Spinal cord (tissue), 10 donors: ENCODE measurements around the gene LRRC3. TPM values are rescaled to one million over a fixed set of nuclear protein-coding genes. Genes with fewer than 3 reads are reported as not detected.

Source experiments
- DNase-seq, 6 donors: peaks; one replicate each; pipeline versions ENCODE4 v3.0.0 to v3.0.0-alpha.2; 2013 to 2015; ENCODE audit warnings: low spot score in 6 of 6, low read depth in 4 of 6
- H3K27ac ChIP-seq: one replicate; pipeline ENCODE4 v1.5.1; 2013; ENCODE audit warnings: low read depth, low read length, control low read depth
- H3K27me3 ChIP-seq: one replicate; pipeline ENCODE4 v1.6.1; 2013; ENCODE audit warnings: low read length; ENCODE audit not compliant: control insufficient read depth, insufficient read depth
- H3K36me3 ChIP-seq: one replicate; pipeline ENCODE4 v1.6.1; 2013; ENCODE audit warnings: low read length; ENCODE audit not compliant: control insufficient read depth, insufficient read depth
- H3K4me1 ChIP-seq: one replicate; pipeline ENCODE4 v1.6.1; 2013; ENCODE audit warnings: low read length; ENCODE audit not compliant: control insufficient read depth, insufficient read depth
- H3K4me3 ChIP-seq: one replicate; pipeline ENCODE4 v1.5.1; 2013; ENCODE audit warnings: low read depth, low read length, control low read depth
- H3K9me3 ChIP-seq: one replicate; pipeline ENCODE4 v1.6.1; 2013; ENCODE audit warnings: low read length; ENCODE audit not compliant: control insufficient read depth, insufficient read depth
- WGBS: methylation state at CpG from one replicate; pipeline ENCODE4 v1.1.5; 2013; ENCODE audit warnings: missing lambda C conversion rate; ENCODE audit not compliant: insufficient coverage; 5-methylcytosine and 5-hydroxymethylcytosine counted together
- polyA plus RNA-seq, 2 donors: library from polyadenylated mRNA; unstranded; fragments of 120-200 nt; gene quantifications; one replicate each; pipeline ENCODE4 v1.2.1, GENCODE V29; 2013; ENCODE audit not compliant: insufficient read length in 2 of 2
- total RNA-seq, 2 donors: library from RNA; depleted of rRNA in 1 of 2; stranded (reverse); fragments of 120-200 nt in 1 of 2; fragments of >200 nt in 1 of 2; gene quantifications; one replicate each; pipeline versions ENCODE4 v1.2.3 to v1.2.4, GENCODE V29; 2013 to 2014
- donor health status: healthy.

Gene LRRC3
- total and polyA plus RNA-seq, 4 donors = 1.4 to 6.5 (median 3.4) TPM

DNA sequence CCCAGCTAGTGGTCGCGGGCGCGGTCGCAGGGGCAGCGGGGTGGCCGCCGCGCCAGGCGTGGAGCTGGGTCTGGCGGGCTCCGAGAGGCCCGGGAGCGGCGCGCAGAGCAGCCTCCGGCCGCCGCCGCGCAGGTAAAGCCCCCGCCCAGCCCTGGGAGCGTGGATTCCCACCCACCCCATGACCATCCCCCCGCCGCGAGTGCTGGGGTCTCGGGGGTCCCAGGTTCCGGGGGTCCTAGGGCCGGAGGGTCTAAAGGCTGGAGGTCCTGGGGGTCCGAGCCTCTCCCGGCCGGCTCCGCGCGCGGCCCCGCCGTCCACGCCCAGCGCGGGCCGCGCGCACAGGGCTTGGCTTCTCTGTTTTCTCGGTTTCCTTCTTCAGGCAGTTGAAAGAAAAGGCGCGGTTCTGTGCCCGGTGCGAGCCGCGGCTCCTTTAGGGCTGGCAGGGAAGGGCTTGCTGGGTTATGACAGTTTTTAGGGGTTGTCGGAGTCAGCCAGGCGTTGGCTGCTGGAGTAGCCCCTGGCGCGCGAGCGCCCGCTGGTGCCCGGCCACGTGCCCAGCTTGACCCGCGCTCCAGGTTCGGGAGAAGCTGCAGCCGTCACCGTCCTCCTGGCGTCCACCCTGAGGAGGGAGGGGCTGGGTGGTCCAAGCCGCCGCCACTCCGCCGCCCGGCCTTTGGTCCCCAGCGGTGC, 359 bp downstream of the LRRC3 start:
- WGBS = under 1% methylated on average over 69 of the region's 72 CpGs
- peaks cover 17% of the 10 kb centered on the region for H3K4me1 ChIP-seq
- H3K9me3 ChIP-seq = peaks cover 9% of the 10 kb centered on the region
- peak in 2 of 6 donors; percentile 44 to 57 for DNase-seq
- H3K27me3 ChIP-seq = no peaks in the 10 kb centered on the region
- H3K27ac ChIP-seq = no peak overlapping the region
- H3K36me3 ChIP-seq = peaks cover 29% of the 10 kb centered on the region
- peak overlapping the region; percentile 52 for H3K4me3 ChIP-seq

DNA sequence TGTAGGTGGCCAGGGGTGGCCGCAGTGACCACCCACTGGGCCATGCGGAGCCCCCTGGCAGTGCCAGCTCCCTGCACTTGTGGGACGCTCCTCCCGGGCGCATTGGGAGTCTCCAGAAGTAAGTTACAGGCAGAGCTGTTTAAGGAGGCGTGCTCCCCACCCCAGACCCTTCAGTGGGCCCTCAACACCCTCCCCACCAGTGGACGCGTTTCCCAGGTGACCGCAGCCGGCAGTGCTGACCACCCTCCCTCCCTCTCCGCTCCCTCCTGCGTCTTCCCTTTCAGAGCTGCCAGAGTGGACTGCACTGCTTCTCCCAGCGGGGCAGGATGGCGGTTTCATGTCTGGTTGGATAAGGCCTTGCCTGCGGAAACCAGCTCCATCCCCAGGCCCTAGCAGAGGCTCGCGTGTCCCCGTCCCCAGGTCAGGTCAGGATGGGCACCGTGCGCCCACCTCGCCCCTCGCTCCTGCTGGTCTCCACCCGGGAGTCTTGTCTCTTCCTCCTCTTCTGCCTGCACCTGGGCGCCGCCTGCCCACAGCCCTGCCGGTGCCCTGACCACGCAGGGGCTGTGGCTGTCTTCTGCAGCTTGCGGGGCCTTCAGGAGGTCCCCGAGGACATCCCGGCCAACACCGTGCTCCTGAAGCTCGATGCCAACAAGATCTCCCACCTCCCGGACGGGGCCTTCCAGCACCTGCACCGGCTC, 1.1 kb downstream of the LRRC3 start:
- H3K27ac ChIP-seq = no peak overlapping the region
- WGBS = 66% methylated on average over 33 of the region's 35 CpGs
- H3K36me3 ChIP-seq = peaks cover 32% of the 10 kb centered on the region
- peak in 1 of 6 donors; percentile 20 for DNase-seq
- H3K4me1 ChIP-seq = peaks cover 17% of the 10 kb centered on the region
- no peaks in the 10 kb centered on the region for H3K27me3 ChIP-seq
- H3K9me3 ChIP-seq = peaks cover 9% of the 10 kb centered on the region
- H3K4me3 ChIP-seq = peak overlapping the region; percentile 52

- WGBS = 95% methylated on average over 40 of the region's 44 CpGs
- H3K27me3 ChIP-seq = no peaks in the 10 kb centered on the region
Observed at GRCh38 chr21:44456915-44457736, 1.8 kb downstream of the LRRC3 start.

GRCh38 chr21:44458971-44459711, 3.8 kb downstream of the LRRC3 start:
- 92% methylated on average over 18 of the region's 19 CpGs for WGBS
- H3K36me3 ChIP-seq = peaks cover 44% of the 10 kb centered on the region
- no peak overlapping the region for H3K4me3 ChIP-seq
- peaks cover 7% of the 10 kb centered on the region for H3K9me3 ChIP-seq
- H3K4me1 ChIP-seq = peaks cover 37% of the 10 kb centered on the region
- no peaks in the 10 kb centered on the region for H3K27me3 ChIP-seq
- H3K27ac ChIP-seq = no peak overlapping the region
- no peak for DNase-seq

More at GRCh38 chr21:44456915-44457736, 1.8 kb downstream of the LRRC3 start:
- Histone ChIP-seq H3K9me3 (peaks cover 9% of the 10 kb centered on the region), H3K4me1 (peaks cover 18% of the 10 kb centered on the region), H3K36me3 (peaks cover 38% of the 10 kb centered on the region), H3K27ac (no peak overlapping the region), H3K4me3 (no peak overlapping the region)
- no peak for DNase-seq

DNA sequence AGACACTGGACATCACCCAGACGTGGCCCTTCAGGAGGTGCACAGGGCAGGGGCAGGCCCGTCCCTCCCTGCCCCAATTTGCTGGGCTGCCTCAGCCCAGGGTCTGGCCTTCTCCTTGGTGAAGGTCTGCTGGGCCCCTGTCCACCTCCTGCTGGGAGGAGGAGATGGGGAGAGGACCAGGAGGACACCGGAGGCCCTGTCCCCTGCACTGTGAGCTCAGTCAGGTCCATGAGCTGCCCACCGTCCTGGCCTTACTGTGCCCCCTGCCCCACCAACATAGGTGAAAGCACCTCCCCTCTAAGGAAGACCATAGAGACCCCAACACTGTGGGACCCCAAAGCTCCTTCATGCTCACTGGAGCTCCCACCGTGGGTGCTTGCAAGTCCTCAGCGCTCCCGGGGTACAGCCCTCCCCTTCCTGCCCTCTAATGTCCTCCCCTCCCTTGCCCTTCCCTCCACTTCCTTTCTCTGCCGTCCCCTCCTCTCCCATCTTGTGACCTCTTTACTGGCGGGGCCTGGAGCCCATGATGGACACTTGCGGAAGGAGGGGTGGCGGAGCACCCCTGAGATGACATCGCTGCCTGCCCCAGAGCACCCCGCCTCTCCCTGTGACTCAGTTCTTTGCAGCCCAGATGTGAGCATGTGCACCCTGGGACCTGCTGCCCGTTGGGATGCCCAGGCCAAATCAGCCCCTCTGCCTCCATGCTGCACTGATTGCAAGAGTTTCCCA, 4.6 kb downstream of the LRRC3 start:
- Histone ChIP-seq H3K4me1 (peaks cover 37% of the 10 kb centered on the region), H3K27me3 (no peaks in the 10 kb centered on the region), H3K27ac (no peak overlapping the region), H3K4me3 (no peak overlapping the region), H3K9me3 (no peaks in the 10 kb centered on the region), H3K36me3 (peaks cover 47% of the 10 kb centered on the region)
- no peak for DNase-seq
- WGBS = 92% methylated on average over 12 of the region's 14 CpGs

DNA sequence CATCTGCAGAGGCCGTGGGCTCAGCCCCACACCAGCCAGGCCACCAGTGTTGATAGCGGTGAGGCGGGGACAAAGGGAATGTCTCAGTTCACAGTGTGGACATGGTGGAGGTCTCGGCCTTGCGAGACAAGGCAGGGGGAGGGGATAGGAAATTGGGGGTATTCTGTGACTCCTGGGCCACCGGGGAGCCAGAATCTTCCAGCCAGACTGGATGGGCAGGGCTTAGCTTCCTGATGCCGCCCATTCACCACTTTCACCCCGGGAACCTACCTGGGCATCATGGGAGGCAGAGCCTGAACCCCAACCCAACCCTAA, 5.1 kb downstream of the LRRC3 start:
- WGBS = 88% methylated on average over 8 of the region's 8 CpGs
- no peak for DNase-seq
- no peaks in the 10 kb centered on the region for H3K27me3 ChIP-seq

GRCh38 chr21:44461005-44461404, 5.7 kb downstream of the LRRC3 start:
- no peak for DNase-seq
- Histone ChIP-seq H3K27me3 (no peaks in the 10 kb centered on the region), H3K9me3 (no peaks in the 10 kb centered on the region), H3K4me1 (peaks cover 32% of the 10 kb centered on the region), H3K4me3 (no peak overlapping the region), H3K36me3 (peaks cover 47% of the 10 kb centered on the region), H3K27ac (no peak overlapping the region)
- 97% methylated on average over 8 of the region's 8 CpGs for WGBS

More for the DNA sequence above, 5.1 kb downstream of the LRRC3 start:
- Histone ChIP-seq H3K27ac (no peak overlapping the region), H3K9me3 (no peaks in the 10 kb centered on the region), H3K36me3 (peaks cover 47% of the 10 kb centered on the region), H3K4me1 (peaks cover 35% of the 10 kb centered on the region), H3K4me3 (no peak overlapping the region)

DNA sequence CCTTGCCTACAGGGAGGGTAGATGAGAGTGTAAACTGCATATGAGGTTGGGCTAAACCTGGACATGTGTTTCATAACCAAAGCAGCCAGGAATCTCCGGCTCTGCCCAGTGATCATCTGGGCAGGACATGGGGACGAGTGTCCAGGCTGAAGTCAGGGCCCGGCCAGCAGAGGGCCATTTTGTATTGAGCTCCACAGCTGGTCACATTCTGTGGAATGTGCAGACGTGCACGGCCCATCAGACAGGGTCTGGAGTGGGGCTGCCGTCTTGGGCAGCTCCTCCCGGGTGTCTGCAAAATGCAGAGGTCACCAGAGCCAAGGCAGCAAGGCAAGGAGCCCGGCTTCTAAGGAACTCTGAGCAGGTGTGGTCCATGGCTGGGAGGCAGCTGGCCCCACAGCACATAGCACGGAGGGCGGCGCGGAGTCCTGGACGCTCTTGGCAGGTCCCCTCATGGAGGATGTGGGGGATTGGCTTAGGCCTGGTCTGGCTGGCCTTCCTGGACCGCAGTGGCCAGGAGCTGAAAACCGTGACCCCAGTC, 6.2 kb downstream of the LRRC3 start:
- no peak overlapping the region for H3K4me3 ChIP-seq
- no peaks in the 10 kb centered on the region for H3K27me3 ChIP-seq
- H3K27ac ChIP-seq = no peak overlapping the region
- peaks cover 27% of the 10 kb centered on the region for H3K4me1 ChIP-seq
- WGBS = 68% methylated on average over 12 of the region's 15 CpGs
- peaks cover 48% of the 10 kb centered on the region for H3K36me3 ChIP-seq
- peak in 2 of 6 donors; percentile 11 to 26 for DNase-seq
- H3K9me3 ChIP-seq = no peaks in the 10 kb centered on the region
